NCI-H187 treated with DMSO at 0.1 percent for 48 hours (cell line): ENCODE measurements around the gene ANAPC4.
"Not testable (repeated sequence)": the region's sequence is repeated elsewhere in the genome, so short reads cannot be mapped to it uniquely, and the experiment has no call there.

ENCODE experiments used
- DNase-seq: peaks from one replicate; lab custom pipeline; 2025; lab: John Stamatoyannopoulos, UW

Gene ANAPC4, protein sequence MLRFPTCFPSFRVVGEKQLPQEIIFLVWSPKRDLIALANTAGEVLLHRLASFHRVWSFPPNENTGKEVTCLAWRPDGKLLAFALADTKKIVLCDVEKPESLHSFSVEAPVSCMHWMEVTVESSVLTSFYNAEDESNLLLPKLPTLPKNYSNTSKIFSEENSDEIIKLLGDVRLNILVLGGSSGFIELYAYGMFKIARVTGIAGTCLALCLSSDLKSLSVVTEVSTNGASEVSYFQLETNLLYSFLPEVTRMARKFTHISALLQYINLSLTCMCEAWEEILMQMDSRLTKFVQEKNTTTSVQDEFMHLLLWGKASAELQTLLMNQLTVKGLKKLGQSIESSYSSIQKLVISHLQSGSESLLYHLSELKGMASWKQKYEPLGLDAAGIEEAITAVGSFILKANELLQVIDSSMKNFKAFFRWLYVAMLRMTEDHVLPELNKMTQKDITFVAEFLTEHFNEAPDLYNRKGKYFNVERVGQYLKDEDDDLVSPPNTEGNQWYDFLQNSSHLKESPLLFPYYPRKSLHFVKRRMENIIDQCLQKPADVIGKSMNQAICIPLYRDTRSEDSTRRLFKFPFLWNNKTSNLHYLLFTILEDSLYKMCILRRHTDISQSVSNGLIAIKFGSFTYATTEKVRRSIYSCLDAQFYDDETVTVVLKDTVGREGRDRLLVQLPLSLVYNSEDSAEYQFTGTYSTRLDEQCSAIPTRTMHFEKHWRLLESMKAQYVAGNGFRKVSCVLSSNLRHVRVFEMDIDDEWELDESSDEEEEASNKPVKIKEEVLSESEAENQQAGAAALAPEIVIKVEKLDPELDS

DNA sequence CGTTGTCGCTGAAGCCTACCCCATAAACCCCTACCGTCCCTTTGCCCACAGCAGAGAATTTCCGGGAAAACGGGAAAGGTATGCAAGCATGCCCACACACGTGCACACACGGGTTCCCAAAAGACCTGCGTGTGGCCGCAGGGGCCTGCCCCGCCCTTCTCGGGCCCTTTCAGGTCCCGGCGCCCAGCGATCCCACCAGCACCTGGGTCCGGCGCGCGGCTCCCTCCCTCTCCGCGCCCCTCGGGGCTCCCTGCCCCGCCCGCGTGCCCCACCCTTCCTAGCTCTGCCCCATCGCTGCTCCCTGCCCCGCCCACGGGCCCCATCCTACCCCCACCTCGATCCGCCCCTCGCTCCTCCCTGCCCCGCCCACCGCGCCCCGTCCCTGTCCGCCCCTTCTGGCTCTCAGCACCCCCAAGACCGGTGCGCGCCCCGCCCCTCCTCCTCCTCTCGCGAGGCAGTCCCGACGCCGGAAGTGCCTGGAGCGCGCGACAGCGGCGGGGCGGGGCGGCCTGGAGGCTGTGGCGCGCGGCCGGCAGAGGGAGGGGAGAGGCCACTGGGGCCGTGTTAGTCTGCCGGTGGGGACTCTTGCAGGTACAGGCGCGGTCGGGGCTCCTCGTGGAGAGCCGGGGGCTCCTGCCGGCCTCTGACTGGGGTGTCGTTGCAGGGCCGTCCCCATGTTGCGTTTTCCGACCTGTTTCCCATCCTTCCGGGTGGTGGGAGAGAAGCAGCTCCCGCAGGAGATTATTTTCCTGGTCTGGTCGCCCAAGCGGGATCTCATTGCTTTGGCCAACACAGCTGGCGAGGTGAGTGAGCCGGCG, at the start of gene ANAPC4:
ANAPC4 (plus strand) TSS at position 510 of the 818 bp plus-strand sequence; CDS start at position 675, 165 bp downstream.
- peak; percentile 59 for DNase-seq

DNA sequence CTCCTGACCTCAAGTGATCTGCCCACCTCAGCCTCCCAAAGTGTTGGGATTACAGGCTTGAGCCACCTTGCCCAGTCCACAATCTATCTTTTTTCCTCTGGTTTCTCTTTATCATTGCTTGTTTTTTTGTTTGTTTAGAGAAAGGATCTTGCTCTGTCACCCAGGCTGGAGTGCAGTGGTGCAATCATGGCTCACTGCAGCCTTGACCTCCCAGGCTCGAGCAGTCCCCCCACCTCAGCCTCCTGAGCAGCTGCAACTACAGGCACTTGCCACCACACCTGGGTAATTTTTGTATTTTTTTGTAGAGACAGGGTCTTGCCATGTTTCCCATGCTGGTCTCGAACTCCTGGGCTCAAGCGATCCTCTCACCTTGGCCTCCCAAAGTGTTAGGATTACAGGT, 48.6 kb upstream of the ANAPC4 start:
- DNase-seq = not testable (repeated sequence)

DNA sequence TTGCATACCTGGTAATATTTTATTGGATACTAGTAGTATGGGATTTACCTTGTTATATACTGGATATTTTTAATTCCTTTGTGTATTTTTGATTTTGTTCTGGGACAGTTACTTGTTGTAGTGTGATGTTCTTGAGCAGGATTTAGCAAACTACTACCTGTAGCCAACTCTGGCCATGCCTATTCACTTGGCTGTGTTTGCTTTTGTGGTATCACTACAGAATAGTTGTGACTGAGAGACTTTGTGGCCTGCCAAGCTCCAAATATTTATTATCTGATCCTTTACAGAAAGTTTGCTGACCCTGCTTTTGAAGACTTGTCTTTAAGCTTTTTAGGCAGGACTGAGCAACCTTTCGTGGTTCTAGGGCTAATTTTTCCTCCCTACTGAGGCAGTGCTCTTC, 46.7 kb upstream of the ANAPC4 start:
- no peak for DNase-seq

DNA sequence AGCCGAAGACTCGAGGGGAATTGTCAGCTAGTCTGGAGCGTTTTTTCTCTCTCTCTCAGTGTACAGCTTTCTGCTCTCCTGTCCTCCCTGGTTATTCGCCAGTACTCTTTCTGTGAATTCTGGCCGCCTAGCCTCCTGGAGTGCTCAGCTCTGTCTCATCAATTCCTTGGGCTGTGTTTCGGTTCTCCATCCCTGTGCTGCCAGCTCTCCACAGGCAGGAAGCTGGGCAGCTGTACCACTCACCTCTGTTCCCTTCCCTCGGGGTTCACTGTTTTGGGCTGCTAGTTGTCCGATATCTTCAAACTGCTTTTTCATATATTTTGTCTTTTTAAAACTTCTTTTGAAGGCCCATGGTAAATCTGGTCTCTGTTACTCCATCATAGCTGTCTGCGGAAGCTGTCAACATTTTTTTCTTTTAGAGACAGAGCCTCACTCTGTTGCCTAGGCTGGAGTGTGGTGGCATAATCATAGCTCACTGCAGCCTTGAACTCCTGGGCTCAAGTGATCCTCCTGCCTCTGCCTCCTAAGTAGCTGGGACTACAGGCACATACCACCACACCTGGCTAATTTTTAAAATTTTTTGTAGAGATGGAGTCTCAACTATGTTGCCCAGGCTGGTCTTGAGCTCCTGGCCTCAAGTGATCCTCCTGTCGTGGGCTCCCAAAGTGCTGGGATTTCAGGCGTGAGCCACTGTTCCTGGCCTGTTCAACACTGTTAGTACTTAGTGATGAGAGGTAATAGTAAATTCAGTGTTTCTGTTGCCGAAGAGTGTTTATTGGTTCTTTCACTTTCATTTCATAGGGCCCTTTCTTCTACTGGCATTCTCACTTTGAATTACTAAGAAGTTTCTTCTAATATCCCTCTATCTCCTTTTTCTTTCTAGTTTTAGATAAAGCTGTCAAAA, 45.9 kb upstream of the ANAPC4 start:
- no peak for DNase-seq

DNA sequence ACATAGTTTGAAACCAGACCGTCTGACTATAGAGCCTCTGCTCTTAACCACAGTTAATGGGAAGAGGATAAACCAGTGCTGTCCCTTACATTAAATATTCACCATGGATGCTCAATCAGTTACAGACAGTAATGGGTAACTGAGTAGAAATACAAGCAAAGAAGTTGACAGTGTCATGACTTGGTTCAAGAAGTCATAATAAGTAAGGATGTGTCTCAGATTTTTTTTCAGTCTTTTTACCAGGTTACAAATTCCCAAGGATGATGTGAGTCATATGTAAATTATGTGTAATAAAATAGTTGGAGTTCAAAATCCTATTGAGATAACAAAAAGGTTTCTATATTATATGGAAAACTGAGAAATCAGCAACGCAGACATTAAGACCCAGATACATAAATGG, 33.4 kb upstream of the ANAPC4 start:
- DNase-seq = no peak

DNA sequence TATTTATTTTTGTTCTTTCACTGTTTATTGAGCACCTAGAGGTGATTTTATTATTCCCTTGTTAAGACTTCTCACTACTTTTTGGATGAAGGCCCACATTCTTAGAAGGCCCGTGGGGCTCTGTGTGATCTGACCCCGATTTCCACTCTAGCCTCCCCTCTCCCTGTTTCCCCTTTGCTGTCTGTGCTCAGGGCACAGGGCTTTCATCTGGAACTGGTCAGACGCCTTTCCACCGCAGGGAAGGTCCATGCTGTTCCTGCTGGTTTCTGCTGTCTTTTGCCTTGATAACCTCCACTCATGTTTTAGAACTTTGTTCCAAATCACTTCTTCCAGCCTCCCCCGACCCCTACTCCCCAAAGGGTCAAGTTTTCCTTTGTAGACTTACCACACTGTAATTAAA, 31.3 kb upstream of the ANAPC4 start:
- no peak for DNase-seq

DNA sequence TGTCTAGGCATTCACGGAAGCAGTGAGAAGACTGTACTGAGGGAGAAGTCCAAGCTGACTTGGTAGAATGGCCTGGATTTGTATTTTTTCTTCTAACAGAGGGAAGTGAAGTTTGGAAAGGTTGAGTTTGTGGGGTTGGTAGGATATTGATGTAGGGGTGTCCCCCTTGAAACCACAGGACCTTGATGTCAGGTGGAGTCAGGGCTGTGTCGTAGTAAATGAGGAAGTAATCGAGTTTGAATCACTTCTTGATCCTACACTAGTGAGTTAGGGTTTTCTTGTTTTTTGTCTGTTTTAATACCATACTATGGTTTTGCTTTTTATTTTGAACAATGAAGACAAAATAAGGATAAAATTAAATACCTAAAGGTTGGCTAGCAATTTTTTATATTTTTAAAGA, 30.1 kb upstream of the ANAPC4 start:
- no peak for DNase-seq

DNA sequence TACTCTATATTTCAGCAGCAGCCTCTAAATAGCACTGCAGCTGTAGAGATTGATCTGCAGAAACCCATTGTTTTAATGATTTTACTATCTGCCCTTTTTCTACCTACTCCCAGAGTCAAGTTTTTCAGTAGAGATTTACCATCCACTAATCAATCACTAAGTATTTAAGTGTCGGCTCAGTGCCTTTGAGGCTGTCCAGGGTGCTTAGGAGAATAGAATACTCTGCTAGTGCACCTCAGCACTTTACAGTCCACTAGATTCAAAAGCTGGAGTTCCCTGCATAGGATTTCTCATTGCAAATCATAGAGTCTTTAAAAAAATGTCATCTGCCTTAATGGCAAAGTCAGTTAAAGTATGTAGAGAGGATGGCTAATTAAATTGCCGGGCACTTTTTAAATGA, 29.6 kb upstream of the ANAPC4 start:
- no peak for DNase-seq

DNA sequence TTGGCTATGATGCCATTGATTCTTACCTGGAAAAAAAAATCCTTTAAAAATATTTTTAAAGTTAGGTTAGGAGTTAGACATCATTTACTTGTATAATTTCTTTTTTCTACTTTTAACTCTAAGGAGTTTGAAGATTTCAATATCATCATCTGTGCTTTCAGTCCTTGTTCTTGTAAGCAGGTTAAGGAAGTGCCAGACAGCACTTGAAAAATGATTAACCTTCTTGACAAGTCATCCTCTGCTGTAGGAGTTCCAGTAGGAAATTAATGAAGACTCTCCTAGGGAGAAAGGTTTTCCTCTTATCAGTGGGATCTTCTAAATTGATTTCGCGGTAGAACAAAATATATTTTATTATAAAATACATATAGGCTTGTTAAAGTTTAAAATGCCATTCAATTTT, 29.1 kb upstream of the ANAPC4 start:
- DNase-seq = no peak

DNA sequence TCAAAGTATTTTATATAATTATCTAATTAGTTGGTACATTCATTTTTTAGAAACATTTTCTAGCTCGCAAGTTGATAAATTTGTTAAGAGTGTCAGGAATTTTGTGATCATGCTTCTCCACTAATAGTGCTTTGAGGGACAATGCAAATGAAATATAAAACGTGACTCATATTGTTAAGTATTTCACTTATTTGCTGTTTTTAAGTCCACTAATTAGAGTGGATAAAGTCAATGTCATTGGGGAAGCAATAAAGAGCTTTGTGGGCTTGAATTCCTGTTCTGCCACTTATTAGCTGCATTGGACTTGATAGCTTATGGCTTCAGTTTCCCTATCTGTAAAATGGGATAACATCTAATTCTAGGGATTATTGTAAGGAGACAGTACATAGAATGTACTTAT, 26.5 kb upstream of the ANAPC4 start:
- no peak for DNase-seq

DNA sequence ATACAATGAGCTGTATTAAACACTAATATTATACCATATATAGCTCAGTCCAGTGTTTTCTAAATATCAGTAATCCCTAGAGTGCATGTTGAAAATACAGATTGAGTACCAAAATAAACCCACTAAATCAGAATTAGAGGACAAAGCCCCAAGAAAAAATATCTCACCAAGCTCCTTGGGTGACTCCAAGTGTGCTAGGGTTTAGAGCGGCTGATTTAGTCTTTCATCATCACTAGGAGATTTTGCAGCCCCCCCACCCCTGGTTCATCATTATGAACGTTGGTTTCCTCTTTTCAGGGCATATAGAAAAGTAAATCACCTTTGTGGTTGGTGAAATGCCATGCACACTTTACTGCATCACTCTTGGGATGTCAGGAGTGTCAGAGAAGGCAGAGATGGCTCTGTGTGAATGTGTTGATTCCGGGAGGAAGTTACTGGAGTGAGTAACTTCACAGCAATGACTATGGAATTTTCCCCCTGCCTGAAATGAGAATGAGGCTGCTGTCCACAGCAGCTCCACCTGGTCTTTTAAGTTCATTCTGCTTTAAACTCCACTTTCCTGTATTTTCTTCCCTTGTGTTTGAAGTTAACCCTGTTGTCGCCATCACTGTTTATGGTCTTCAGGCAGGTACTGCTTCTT, 25.2 kb upstream of the ANAPC4 start:
- no peak for DNase-seq

DNA sequence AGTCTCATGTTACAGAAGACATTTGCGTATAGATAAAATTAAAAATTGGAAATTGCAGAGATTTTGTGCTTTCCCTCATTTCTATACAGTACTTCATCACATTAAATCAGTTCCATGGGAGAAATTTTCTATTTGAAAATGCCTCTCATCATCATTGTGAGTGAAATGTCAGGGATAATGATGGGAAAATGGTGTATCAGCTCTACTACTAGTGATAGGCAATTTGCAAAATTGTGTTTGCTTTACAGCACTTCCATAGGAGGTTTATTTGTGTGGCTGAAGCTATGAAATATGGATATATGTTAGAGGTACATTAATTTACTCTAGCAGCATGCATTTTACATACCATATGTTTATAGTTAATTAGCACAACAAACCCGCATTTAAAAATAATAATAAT, 21.0 kb upstream of the ANAPC4 start:
- DNase-seq = no peak

DNA sequence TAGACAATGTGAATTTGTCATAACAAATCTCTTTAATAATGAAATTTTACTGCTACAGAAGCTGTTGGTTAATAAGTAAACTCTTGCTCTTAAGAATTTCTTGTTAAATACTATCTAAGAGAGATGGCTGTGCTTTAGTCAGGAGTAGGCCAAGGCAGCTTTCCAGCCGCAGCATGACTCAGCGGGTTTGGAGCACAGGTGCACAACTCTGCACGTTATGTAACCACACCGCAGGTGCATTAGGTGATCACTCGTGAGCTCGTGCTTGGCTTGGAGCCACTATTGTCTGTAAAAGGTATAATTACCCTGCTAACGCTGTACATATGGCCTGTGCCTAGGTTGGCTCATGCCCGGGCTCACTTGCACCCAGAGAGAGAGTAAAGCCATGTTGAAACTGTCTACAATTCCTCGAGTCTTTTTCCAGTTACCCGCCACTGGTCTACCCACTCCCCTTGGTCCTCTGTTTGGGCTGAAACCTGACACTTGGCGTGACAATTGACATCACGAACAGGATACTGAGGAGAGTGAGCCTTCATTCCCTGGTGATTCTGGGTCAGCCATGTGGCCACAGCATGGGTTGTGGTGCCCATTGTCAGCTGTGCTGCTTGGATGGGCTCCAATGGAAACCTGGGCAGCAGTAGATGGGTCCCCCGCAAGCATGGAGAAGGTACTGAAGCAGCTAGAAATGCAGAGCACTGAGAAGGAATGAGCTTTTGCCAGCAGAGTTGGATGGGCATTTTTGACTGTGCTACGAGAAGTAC, 18.4 kb upstream of the ANAPC4 start:
- DNase-seq = no peak

DNA sequence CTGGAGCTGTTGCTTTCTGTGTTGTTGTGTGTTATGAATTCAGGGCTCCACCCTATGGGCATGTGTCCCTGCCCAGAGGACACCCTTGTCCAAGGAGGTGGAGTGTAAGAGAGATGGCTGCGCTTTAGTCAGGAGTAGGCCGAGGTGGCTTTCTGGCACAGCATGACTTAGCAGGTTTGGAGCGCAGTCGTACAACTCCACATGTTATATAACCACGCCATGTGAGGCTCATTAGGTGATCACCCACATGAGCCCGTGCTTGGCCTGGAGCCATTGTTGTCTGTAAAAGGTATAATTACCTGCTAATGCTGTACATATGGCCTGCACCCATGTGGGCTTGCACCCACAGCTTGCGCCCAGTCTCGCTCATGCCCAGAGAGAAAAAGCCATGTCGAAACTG, 15.8 kb upstream of the ANAPC4 start:
- no peak for DNase-seq

DNA sequence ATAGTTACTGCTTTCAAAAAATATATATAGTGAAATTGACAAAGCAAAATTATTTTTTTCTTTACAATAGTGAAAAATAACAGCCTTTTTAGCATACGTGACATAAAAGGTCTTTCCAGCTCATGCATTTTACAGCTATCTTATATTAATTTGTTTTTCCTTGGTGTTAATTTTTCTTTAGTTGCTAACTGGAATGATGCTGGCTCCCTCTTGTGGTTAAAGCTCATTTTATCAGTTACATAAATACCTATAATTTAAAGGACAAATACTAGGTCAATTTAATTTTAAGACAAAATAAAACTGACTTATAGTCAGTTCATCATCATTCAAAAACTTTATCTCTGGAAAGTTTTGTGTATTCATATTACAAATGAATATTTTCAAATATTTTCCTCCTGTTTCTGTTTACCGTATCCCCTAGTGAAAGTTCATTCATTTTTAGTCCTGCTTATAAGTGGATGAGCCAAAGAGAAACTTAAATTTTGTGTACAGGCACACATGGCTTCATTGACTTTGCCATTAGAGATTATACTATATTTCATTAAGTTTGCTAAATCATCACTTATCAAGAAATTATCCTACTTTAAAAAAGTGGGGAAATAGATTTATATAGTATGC, 9.9 kb upstream of the ANAPC4 start:
- peak; percentile 21 for DNase-seq

DNA sequence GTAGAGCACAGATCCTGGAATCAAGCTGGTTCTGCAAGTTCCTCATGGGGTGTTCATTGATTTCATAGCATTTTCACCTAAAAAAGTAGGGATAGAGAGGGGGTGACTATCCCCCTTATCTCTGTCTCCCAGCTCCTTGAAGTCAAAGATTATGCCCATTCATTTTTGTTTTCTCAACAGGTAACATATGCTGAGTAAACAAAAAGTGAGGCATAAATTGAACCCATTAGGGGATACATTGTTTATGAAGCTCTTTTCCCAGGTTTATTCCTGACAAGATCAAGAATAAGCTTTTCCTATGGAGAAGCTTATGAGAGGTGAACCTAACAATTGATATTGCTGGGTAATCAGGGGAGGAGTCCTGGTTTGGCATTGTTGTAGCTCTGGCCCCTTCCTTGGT, 9.2 kb upstream of the ANAPC4 start:
- DNase-seq = no peak

DNA sequence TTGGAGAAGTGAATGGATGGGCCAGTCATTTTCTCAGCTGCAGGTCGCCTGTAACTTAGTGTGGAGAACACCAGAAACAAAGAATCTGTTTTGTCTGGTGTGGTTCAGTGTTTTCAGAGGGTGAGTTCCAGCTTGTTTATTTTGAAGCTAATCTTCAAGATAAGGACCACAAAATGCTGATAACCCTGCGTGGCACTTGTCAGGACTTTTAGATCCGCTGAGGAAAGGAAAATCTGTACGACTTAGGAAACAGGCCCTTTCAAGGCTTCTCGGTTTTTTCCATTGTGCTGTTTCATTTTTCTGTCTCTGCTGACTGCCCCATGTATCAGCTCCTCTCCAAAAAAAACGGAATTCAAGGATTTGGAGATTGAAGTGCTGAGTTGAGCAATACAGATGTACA, 8.7 kb upstream of the ANAPC4 start:
- no peak for DNase-seq

DNA sequence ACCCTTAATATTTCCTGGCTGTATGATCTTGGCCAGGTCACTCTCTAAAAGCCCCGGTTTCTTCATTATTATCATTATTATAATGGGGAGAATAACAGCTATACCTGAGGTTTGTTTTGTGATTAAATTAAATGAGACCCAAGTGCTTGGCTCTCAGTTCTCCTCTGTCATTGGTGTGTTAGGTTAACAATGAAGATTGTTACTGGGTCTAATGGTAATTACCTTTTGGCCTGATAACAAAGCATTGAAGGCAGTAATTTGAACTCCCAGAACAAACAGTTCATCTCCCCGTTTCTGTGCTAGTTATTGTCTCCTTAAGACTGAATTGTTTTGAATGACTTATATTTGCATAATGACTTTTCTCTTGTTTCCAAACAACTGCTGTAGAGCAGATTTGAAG, 6.8 kb upstream of the ANAPC4 start:
- DNase-seq = no peak

DNA sequence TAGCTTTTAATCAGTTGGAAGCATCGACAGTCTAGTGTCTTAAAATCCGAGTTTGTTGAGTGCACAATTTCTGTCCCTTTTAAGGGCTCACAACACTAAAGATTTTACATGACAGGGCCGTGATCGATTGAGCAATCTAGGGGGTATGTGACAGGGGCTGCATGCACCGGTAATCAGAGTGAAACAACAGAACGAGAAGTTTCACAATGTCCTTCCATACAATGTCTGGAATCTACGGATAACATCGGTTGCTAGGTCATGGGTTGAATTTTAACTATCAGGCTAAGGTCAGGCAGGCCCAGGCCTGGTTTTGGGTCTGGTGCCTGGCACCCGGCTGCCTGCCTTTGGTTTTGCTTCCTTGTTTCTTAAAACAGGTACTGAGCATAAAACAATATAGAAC, 4.5 kb upstream of the ANAPC4 start:
- DNase-seq = not testable (repeated sequence)
